NCI-H226 (cell line): Measurements from ENCODE around the gene PHC2.
A peak's percentile ranks its signal among the peaks of the same experiment; 100 is the strongest.
"Not testable (repeated sequence)": the region's sequence is repeated elsewhere in the genome, so short reads cannot be mapped to it uniquely, and the experiment has no call there.

ENCODE experiments used
- DNase-seq: peaks from one replicate; pipeline ENCODE4 v3.0.0-alpha.2; 2015

PHC2 gene

DNA sequence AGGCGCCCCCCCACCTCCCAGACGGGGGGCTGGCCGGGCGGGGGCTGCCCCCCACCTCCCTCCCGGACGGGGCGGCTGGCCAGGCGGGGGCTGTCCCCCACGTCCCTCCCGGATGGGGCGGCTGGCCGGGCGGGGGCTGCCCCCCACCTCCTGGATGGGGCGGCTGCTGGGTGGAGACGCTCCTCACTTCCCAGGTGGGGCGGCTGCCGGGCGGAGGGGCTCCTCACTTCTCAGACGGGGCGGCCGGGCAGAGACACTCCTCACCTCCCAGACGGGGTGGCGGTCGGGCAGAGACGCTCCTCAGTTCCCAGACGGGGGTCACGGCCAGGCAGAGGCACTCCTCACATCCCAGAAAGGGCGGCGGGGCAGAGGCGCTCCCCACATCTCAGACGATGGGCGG lies 121.5 kb downstream of the PHC2 start:
- not testable (repeated sequence) for DNase-seq

- no peak for DNase-seq
Measured at GRCh38 chr1:33307494-33307864, 123.4 kb downstream of the PHC2 start.

DNA sequence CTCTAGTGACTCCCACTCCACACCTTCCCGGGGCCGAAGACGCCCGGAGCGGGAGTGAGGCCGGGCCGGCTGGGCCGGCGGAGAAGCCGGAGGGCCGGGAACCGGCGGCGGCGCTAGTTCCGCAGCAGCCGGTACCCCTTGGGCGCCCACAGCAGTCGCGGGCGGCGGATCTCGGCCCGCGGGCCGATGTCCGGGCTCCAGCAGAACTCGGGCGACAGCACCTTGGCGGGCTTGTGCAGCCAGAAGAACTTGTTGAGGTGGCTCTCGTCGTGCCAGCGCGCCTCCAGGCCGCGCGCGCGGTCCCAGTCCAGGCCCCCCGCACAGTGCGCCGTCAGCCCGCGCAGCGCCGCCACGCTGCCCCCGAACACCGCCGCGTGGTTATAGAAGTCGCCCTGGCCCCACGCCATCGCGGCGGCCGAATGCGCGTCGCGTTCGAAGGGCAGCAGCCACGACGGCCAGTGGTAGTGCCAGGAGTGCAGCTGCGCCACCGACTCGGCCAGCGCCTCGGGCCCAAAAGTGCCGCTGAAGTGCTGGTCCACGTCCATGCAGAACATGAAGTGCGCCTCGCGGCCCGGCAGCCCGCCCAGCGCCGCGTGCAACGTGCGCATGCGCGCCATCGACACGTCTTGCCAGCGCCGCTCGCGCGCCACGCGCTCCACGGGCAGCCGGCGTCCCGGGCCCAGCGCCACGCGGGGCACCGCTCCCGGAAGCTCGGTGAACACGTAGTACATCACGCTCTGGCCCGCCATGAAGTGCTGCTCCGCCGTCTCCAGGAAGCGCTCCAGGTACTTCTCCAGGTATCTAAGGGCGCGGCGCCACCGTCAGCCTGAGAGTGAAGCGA lies 124.0 kb downstream of the PHC2 start:
- DNase-seq, result no peak

DNA sequence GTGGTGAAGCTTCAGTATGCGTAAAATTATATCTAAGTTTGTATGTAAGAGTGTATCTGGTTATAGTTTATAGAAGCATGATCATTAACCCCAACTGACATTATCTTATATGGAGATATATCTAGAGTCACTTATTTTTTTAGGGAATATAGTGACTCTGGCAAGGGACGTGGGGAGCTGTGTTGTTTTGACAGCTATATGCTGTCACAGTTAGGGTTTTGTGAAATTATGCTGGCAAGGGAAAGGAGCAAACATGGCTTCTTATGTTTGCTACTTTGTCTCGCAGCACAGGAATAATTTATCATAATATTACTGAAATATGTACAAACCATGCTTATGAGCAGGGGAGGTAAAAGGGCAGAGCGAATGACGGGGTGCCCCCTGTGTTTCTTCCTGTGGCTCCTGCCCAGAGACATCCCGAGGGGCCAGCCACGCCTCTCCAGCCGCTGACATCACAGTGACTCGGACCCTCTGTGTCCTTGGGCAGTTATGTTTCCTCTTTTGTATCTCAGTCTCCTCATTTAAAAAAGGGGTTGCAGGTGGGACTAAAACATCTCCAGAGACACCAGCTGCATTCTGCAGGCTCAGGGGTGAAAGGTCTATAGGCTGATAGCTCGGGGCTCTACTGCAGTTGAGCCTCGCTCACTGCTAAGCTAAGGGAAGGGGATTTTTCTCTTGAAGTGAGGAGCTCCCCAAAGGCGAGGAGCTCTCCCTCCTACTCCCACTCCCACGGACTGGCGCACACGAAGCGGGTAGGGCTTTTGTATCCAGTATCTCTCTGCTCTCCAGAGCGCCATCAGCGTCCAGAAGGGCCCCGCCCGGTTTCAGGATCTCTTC lies 124.9 kb downstream of the PHC2 start:
- no peak for DNase-seq

DNA sequence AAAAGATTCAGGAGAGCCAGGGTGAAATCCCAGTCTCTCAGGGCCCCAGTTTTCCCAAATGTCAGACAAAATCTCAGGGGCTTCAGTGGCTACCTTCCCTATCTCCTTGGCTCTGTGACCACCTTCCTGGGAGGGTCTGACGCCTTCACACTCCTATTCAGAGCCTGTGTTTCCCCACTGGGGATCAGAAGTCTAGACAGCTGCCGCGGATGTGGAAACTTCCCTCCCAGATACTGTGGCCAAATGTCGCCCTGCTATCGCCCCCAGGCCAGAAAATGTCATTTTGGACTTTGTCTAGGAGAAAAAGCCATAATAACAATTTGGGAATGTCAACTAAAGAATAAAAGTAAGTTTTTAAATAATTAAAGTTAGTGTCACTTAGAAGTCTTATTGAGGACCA lies 125.9 kb downstream of the PHC2 start:
- no peak for DNase-seq

GRCh38 chr1:33302325-33302724 lies 128.6 kb downstream of the PHC2 start:
- no peak for DNase-seq

- DNase-seq, result no peak
Measured at GRCh38 chr1:33301273-33301984, 129.5 kb downstream of the PHC2 start.

DNA sequence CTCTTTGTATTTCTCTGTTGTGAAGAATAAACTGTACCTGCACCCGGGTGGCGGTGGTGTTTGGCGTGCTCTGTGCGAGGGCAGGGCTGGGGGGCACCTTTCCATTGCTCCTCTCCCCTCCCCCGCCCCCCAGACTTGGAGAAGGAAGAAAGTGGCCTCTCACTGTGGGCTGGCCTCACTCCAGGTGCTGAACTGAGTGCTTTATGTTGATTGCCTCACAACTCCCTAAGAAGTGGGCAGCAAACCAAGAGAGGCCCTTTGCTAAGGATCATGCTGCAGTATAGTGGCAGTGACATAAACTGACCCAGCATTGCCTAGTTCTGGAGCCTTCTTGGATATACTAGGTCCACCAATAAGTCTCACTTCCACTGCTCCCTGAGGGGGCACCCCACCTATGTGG lies 130.2 kb downstream of the PHC2 start:
- peak; percentile 41 for DNase-seq

GRCh38 chr1:33299461-33300155 lies 131.3 kb downstream of the PHC2 start:
- no peak for DNase-seq

DNA sequence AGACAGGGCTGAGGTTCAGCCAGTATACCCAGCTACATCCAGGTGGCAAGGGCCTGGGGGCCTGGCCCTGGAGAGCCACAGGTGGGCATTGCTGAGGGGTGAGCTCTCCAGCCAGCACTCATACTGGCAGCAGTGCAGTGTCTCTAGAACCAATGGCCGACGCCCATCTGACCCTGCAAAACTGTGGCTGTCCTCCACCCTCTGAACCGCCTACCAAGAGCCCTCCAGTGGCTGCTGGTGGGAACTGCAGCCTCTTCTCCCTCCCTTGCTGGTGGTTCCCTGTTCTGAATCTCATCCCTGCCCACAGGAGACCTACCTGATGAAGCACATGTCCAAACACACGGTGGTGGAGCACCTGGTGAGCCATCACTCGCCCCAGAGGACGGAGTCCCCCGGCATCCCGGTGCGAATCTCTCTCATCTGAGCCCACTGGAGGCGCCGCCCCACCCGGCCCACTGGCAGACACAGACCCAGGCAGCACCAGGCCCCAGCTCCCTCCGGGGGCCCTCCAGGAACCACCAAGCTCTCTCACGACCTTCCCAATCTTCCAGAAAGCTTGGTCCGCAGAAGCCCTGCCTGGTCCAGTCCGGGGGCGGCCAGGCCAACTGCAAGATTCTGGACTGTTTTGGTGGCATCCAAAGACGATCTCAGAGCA lies 132.1 kb downstream of the PHC2 start:
- peak; percentile 43 for DNase-seq

GRCh38 chr1:33297911-33298622 lies 132.8 kb downstream of the PHC2 start:
- DNase-seq, result no peak

GRCh38 chr1:33296824-33297223 lies 134.1 kb downstream of the PHC2 start:
- DNase-seq, result no peak

GRCh38 chr1:33296082-33296458 lies 134.8 kb downstream of the PHC2 start:
- DNase-seq, result no peak

- peak; percentile 68 for DNase-seq
Measured at GRCh38 chr1:33295450-33296081, 135.3 kb downstream of the PHC2 start.

GRCh38 chr1:33295023-33295422 lies 135.9 kb downstream of the PHC2 start:
- DNase-seq, result no peak

DNA sequence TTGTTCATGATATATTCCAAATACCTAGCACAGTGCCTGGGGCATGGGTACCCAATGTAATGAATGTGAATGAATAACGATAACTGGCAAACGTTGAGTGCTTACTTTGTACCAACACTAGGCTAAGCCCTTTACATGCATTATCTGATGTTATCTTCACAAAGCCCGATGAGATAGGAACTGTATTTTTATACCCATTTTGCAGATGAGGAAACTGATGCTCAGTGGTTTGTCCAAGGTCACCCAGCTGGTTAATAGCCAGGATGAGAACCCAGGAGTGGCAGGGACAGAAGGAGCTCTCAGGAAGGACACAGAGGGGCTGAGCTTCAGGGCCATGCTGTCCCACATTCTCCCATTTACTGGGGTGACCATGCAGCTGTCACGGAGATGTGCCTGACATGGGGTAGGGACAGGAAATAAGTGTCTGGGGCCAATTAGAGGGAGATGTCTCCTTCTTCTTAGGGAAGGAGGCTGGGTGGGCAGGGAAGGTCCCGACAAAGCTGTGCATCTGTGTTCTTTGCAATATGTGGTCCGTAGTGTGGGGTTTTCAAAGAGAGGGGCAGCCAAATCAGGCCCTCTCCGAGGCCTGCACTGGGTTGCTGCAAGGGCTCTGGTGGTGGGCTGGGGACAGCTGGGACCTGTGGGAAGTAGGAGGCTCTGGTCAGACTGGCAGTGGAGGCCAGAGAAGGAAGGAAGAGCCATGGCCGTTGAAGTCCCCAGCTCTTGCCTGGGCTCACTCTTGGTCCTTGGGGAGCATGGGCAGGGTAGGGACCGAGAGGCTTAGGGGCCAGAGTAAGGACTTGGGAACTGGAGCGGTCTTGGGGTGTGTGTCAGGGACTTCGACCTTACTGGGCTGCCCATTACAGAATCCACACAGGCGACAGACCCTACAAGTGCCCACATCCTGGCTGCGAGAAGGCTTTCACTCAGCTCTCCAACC lies 136.6 kb downstream of the PHC2 start:
- DNase-seq, result no peak

- no peak for DNase-seq
Measured at GRCh38 chr1:33292726-33293340, 138.1 kb downstream of the PHC2 start.

GRCh38 chr1:33290615-33291014 lies 140.3 kb downstream of the PHC2 start:
- DNase-seq, result not testable (repeated sequence)

GRCh38 chr1:33289858-33290154 lies 141.1 kb downstream of the PHC2 start:
- DNase-seq, result no peak
